ENCODE results near the gene CCT8.

The CCT8 gene

GRCh38 chr21:29075706-29076466 lies 2.4 kb upstream of the CCT8 start:
- H3K27me3 ChIP-seq (ENCODE audit: insufficient read depth, low read length) = no peaks in the 10 kb centered on the region
- no peak overlapping the region for H3K27ac ChIP-seq (ENCODE audit: low read length)
- no peak overlapping the region for H3K9ac ChIP-seq (ENCODE audit: low read depth, low read length)
- H3K4me1 ChIP-seq (ENCODE audit: insufficient read depth, low read length) = peaks cover 10% of the 10 kb centered on the region; the same call in 1 of the 2 replicates
- H3K36me3 ChIP-seq (ENCODE audit: insufficient read depth, low read depth, low read length) = no peaks in the 10 kb centered on the region; the same call in 1 of the 2 replicates
- no peaks in the 10 kb centered on the region for H3K9me3 ChIP-seq (ENCODE audit: insufficient read depth, low read depth, low read length)
- H3K4me3 ChIP-seq (ENCODE audit: low read length) = no peak overlapping the region

DNA sequence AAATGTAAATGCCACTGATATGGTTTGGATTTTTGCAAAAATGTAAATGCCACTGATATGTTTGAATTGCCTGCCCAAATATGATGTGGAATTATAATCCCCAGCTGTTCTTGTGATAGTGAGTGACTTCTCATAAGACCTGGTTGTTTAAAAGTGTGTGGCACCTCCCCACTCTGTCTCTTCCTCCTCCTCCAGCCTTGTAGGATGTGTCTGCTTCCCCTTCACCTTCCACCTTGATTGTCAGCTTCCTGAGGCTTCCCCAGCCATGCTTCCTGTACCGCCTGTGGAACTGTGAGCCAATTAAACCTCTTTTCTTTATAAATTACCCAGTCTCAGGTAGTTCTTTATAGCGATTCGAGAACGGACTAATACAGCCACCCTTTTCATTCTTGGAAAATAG lies 1.3 kb upstream of the CCT8 start:
- H3K36me3 ChIP-seq (ENCODE audit: insufficient read depth, low read depth, low read length) = peaks cover 7% of the 10 kb centered on the region
- no peak overlapping the region for H3K9ac ChIP-seq (ENCODE audit: low read depth, low read length)
- no peaks in the 10 kb centered on the region for H3K9me3 ChIP-seq (ENCODE audit: insufficient read depth, low read depth, low read length)
- H3K4me1 ChIP-seq (ENCODE audit: insufficient read depth, low read length) = peaks cover 10% of the 10 kb centered on the region; the same call in 1 of the 2 replicates
- no peak overlapping the region for H3K27ac ChIP-seq (ENCODE audit: low read length)
- no peaks in the 10 kb centered on the region for H3K27me3 ChIP-seq (ENCODE audit: insufficient read depth, low read length)
- no peak overlapping the region for H3K4me3 ChIP-seq (ENCODE audit: low read length)

DNA sequence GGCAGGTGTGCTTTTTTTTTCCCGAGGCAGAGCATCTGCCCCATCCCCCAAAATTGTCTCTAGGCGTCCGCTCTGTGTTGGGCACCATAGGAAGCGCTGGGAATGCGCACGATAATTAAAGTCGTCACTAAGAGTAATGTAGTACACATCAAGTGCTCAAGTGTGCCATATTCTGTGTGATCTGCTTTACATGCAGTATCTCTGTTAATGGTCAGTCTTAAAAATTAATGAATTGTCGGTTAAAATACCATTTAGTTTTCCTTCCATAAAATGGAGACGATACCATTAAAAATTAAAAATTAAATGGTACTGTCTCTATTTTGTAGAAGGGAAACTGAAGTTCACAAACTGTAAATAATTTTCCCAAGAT lies 544 bp upstream of the CCT8 start:
- Histone ChIP-seq H3K9ac (ENCODE audit: low read depth, low read length) (peak overlapping the region; percentile 99), H3K36me3 (ENCODE audit: insufficient read depth, low read depth, low read length) (peaks cover 15% of the 10 kb centered on the region), H3K27ac (ENCODE audit: low read length) (peak overlapping the region; percentile 82), H3K9me3 (ENCODE audit: insufficient read depth, low read depth, low read length) (no peaks in the 10 kb centered on the region), H3K27me3 (ENCODE audit: insufficient read depth, low read length) (no peaks in the 10 kb centered on the region), H3K4me1 (ENCODE audit: insufficient read depth, low read length) (peaks cover 10% of the 10 kb centered on the region; the same call in 1 of the 2 replicates), H3K4me3 (ENCODE audit: low read length) (peak overlapping the region; percentile 84)

DNA sequence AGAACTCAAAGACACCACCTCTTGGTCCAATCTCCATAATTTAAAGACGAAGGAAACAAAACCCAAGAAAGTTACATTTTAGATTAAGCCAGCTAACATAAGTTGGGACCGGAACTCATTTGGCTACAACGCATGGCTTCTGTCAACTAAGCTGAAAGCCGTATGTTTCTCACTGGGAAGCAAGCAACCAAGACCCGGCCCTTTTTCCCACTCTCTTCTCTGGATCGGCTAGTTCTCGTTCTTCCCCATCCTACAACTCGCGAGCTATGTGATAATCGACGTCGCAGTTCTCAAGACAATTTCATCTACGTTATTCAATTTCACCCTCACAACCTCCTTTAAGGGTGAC lies 601 bp downstream of the CCT8 start:
- H3K27ac ChIP-seq (ENCODE audit: low read length) = peak overlapping the region; percentile 91
- H3K36me3 ChIP-seq (ENCODE audit: insufficient read depth, low read depth, low read length) = peaks cover 25% of the 10 kb centered on the region
- peak overlapping the region; percentile 99 for H3K9ac ChIP-seq (ENCODE audit: low read depth, low read length)
- H3K27me3 ChIP-seq (ENCODE audit: insufficient read depth, low read length) = no peaks in the 10 kb centered on the region
- H3K9me3 ChIP-seq (ENCODE audit: insufficient read depth, low read depth, low read length) = no peaks in the 10 kb centered on the region
- peaks cover 10% of the 10 kb centered on the region; the same call in 1 of the 2 replicates for H3K4me1 ChIP-seq (ENCODE audit: insufficient read depth, low read length)
- H3K4me3 ChIP-seq (ENCODE audit: low read length) = peak overlapping the region; percentile 84

DNA sequence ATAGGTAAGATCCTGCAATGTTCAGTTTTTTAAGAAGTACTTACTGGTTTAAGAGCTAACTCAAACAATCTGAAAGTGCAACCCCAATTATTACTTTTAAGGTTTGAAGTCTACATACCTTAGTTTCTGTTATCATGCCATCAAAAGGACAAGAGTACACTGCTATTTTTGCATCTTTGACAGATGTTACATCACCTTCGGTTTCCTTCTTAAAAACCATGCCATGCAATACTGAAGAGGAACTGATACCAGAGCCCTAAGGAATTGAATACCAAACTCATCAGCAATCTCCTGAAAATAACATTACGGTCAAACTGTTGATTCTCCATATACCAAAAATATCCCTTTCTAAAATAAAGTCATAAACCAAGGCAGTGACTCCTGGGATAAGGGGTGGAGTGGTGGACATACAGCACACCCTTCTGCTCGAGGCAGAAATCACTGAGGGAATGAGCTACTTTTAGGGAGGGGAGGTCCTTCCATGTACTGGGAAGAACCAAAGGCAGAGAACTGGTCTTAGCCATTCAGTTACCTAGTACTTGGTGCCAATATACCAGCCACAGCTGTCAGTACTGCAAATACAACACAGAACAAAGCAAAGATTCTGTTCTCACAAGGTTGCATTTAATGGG lies 8.5 kb downstream of the CCT8 start:
- Histone ChIP-seq H3K4me1 (ENCODE audit: insufficient read depth, low read length) (no peaks in the 10 kb centered on the region), H3K9ac (ENCODE audit: low read depth, low read length) (no peak overlapping the region), H3K36me3 (ENCODE audit: insufficient read depth, low read depth, low read length) (peaks cover 99% of the 10 kb centered on the region), H3K27ac (ENCODE audit: low read length) (no peak overlapping the region), H3K9me3 (ENCODE audit: insufficient read depth, low read depth, low read length) (no peaks in the 10 kb centered on the region), H3K4me3 (ENCODE audit: low read length) (no peak overlapping the region), H3K27me3 (ENCODE audit: insufficient read depth, low read length) (no peaks in the 10 kb centered on the region)

- Histone ChIP-seq H3K9me3 (ENCODE audit: insufficient read depth, low read depth, low read length) (no peaks in the 10 kb centered on the region), H3K4me3 (ENCODE audit: low read length) (no peak overlapping the region), H3K36me3 (ENCODE audit: insufficient read depth, low read depth, low read length) (peaks cover 93% of the 10 kb centered on the region), H3K9ac (ENCODE audit: low read depth, low read length) (no peak overlapping the region), H3K27ac (ENCODE audit: low read length) (no peak overlapping the region), H3K27me3 (ENCODE audit: insufficient read depth, low read length) (no peaks in the 10 kb centered on the region), H3K4me1 (ENCODE audit: insufficient read depth, low read length) (0 out of 2 replicates have a peak, but pooled peaks cover 2% of the 10 kb centered on the region)
These were observed 16.9 kb downstream of the CCT8 start for GRCh38 chr21:29056538-29057050.

DNA sequence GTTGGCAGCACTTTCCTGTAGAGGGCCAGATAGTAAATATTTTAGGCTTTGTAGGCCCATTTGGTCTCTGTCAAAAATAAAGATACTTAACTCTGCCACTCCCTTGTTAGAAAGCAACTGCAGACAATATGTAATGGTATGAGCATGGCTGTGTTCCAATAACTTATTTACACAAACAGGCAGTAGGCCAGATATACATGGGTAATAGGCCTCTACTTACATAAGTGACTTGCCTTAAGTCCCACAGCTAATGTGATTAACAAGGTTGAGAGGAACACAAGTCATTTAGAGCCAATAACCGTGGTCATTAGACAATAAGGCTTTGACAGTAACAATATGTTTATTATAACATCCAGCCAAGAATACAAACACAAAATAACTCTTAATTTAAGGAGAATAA lies 17.4 kb downstream of the CCT8 start:
- Histone ChIP-seq H3K4me1 (ENCODE audit: insufficient read depth, low read length) (0 out of 2 replicates have a peak, but pooled peaks cover 2% of the 10 kb centered on the region), H3K9me3 (ENCODE audit: insufficient read depth, low read depth, low read length) (no peaks in the 10 kb centered on the region), H3K4me3 (ENCODE audit: low read length) (no peak overlapping the region), H3K27me3 (ENCODE audit: insufficient read depth, low read length) (no peaks in the 10 kb centered on the region), H3K9ac (ENCODE audit: low read depth, low read length) (no peak overlapping the region), H3K36me3 (ENCODE audit: insufficient read depth, low read depth, low read length) (peaks cover 93% of the 10 kb centered on the region), H3K27ac (ENCODE audit: low read length) (no peak overlapping the region)

- peaks cover 93% of the 10 kb centered on the region for H3K36me3 ChIP-seq (ENCODE audit: insufficient read depth, low read depth, low read length)
- no peak overlapping the region for H3K9ac ChIP-seq (ENCODE audit: low read depth, low read length)
- H3K4me1 ChIP-seq (ENCODE audit: insufficient read depth, low read length) = 0 out of 2 replicates have a peak, but pooled peaks cover 2% of the 10 kb centered on the region
- no peak overlapping the region for H3K27ac ChIP-seq (ENCODE audit: low read length)
- H3K27me3 ChIP-seq (ENCODE audit: insufficient read depth, low read length) = no peaks in the 10 kb centered on the region
- H3K4me3 ChIP-seq (ENCODE audit: low read length) = no peak overlapping the region
- no peaks in the 10 kb centered on the region for H3K9me3 ChIP-seq (ENCODE audit: insufficient read depth, low read depth, low read length)
These were observed 18.4 kb downstream of the CCT8 start for GRCh38 chr21:29055080-29055479.

DNA sequence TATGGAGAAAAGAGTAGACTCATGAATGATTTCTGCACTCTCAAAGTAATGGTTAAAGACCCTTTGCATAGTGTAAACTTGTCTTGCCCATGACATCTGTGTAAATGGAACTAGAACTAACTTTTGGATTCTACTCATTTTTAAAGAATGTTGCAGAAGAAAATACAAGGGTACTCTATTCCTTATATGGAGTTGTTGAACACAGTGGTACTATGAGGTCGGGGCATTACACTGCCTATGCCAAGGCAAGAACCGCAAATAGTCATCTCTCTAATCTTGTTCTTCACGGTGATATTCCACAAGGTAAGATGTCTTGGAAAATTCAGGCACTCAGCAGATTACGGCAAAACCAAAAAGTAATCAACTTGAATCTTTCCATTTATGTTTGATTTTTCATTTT lies 19.8 kb downstream of the CCT8 start:
- H3K4me1 ChIP-seq (ENCODE audit: insufficient read depth, low read length) = 0 out of 2 replicates have a peak, but pooled peaks cover 2% of the 10 kb centered on the region
- peaks cover 93% of the 10 kb centered on the region for H3K36me3 ChIP-seq (ENCODE audit: insufficient read depth, low read depth, low read length)
- H3K9me3 ChIP-seq (ENCODE audit: insufficient read depth, low read depth, low read length) = no peaks in the 10 kb centered on the region
- no peak overlapping the region for H3K4me3 ChIP-seq (ENCODE audit: low read length)
- no peaks in the 10 kb centered on the region for H3K27me3 ChIP-seq (ENCODE audit: insufficient read depth, low read length)
- H3K9ac ChIP-seq (ENCODE audit: low read depth, low read length) = no peak overlapping the region
- H3K27ac ChIP-seq (ENCODE audit: low read length) = no peak overlapping the region

GRCh38 chr21:29053011-29053553 lies 20.4 kb downstream of the CCT8 start:
- Histone ChIP-seq H3K4me1 (ENCODE audit: insufficient read depth, low read length) (0 out of 2 replicates have a peak, but pooled peaks cover 2% of the 10 kb centered on the region), H3K4me3 (ENCODE audit: low read length) (no peak overlapping the region), H3K9ac (ENCODE audit: low read depth, low read length) (no peak overlapping the region), H3K27me3 (ENCODE audit: insufficient read depth, low read length) (no peaks in the 10 kb centered on the region), H3K27ac (ENCODE audit: low read length) (no peak overlapping the region), H3K36me3 (ENCODE audit: insufficient read depth, low read depth, low read length) (peaks cover 96% of the 10 kb centered on the region), H3K9me3 (ENCODE audit: insufficient read depth, low read depth, low read length) (no peaks in the 10 kb centered on the region)

- Histone ChIP-seq H3K9ac (ENCODE audit: low read depth, low read length) (no peak overlapping the region), H3K4me1 (ENCODE audit: insufficient read depth, low read length) (0 out of 2 replicates have a peak, but pooled peaks cover 2% of the 10 kb centered on the region), H3K27me3 (ENCODE audit: insufficient read depth, low read length) (no peaks in the 10 kb centered on the region), H3K9me3 (ENCODE audit: insufficient read depth, low read depth, low read length) (no peaks in the 10 kb centered on the region), H3K36me3 (ENCODE audit: insufficient read depth, low read depth, low read length) (peaks cover 97% of the 10 kb centered on the region), H3K27ac (ENCODE audit: low read length) (no peak overlapping the region), H3K4me3 (ENCODE audit: low read length) (no peak overlapping the region)
These were observed 21.2 kb downstream of the CCT8 start for GRCh38 chr21:29052224-29052623.

Measured in iPS-20b (cell line).